Endothelial cell of umbilical vein (primary cell): Measurements from ENCODE around the gene TIAM1. TPM values are rescaled to one million over a fixed set of nuclear protein-coding genes. Genes with fewer than 3 reads are reported as not detected.

Source experiments
- BruUV-seq: library from RNA; stranded (reverse); fragments of 400-500 nt; replicated peaks from 2 replicates; lab custom pipeline; 2021; lab: Mats Ljungman, UMichigan
- CTCF ChIA-PET: fragments of 300-600, 350-600 bp; sonication (Branson Sonifier 250); formaldehyde crosslinking; loops from one replicate; lab custom pipeline; 2021; ENCODE audit warnings: antibody characterized with exemption, inconsistent platforms; lab: Charles Lee
- POLR2A ChIA-PET: fragments of 300-600, 350-600 bp; sonication (Branson Sonifier 250); formaldehyde crosslinking; loops from one replicate; lab custom pipeline; 2021; ENCODE audit warnings: antibody characterized with exemption, inconsistent platforms; lab: Charles Lee
- DNase-seq: peaks from one replicate; pipeline ENCODE4 v3.0.0-alpha.2; 2011; ENCODE audit warnings: low read depth, low spot score
- FAIRE-seq: peaks from 2 replicates; lab custom pipeline; 2011; peaks lifted over from hg19 to GRCh38; lab: Jason Lieb, UNC
- H2AFZ ChIP-seq: 2 replicates; pipeline ENCODE4 v1.6.0; 2012; ENCODE audit warnings: low read depth, low read length, control low read depth, inconsistent platforms
- H3K27ac ChIP-seq: 2 replicates; pipeline ENCODE4 v1.5.1; 2011; ENCODE audit warnings: low read depth, mild to moderate bottlenecking, control low read depth, low read length, moderate library complexity; ENCODE audit not compliant: insufficient read depth
- H3K27me3 ChIP-seq, 2 experiments: 2 replicates each; pipeline versions ENCODE4 v1.6.0 to v1.6.1; 2011; ENCODE audit warnings: low read length in 2 of 2, mixed read lengths in 1 of 2; ENCODE audit not compliant: control insufficient read depth in 2 of 2, insufficient read depth in 2 of 2
- H3K36me3 ChIP-seq, 2 experiments: 2 replicates in 1 of 2; 3 replicates in 1 of 2; pipeline ENCODE4 v1.5.1; 2011; ENCODE audit warnings: low read length in 2 of 2, mild to moderate bottlenecking in 1 of 2, moderate library complexity in 1 of 2; ENCODE audit not compliant: control insufficient read depth in 2 of 2, insufficient read depth in 2 of 2; ENCODE audit errors: extremely low read depth in 1 of 2
- H3K4me1 ChIP-seq: 3 replicates; pipeline ENCODE4 v1.5.1; 2011; ENCODE audit warnings: mild to moderate bottlenecking, low read length; ENCODE audit not compliant: control insufficient read depth, insufficient read depth; ENCODE audit errors: extremely low read depth
- H3K4me2 ChIP-seq: 2 replicates; pipeline ENCODE4 v1.6.1; 2011; ENCODE audit warnings: low read length, control low read depth, mixed read lengths; ENCODE audit not compliant: insufficient read depth
- H3K4me3 ChIP-seq, 3 experiments: fragments of 200-600 bp in 1 of 3; sonication (generic), shearing (Covaris generic) in 1 of 3; replicated peaks in 1 of 3; 2 replicates each; pipeline ENCODE4 v1.5.1; 2011 to 2016; ENCODE audit warnings: control low read depth in 3 of 3, low read length in 3 of 3, mild to moderate bottlenecking in 2 of 3, inconsistent platforms in 1 of 3, low read depth in 1 of 3, moderate library complexity in 1 of 3; ENCODE audit not compliant: insufficient read depth in 1 of 3
- H3K79me2 ChIP-seq: 2 replicates; pipeline ENCODE4 v1.6.0; 2012; ENCODE audit warnings: low read length, inconsistent platforms; ENCODE audit not compliant: control insufficient read depth, insufficient read depth
- H3K9ac ChIP-seq: replicated peaks from 2 replicates; pipeline ENCODE3; 2011; ENCODE audit warnings: low read length, control low read depth; ENCODE audit not compliant: insufficient read depth; ENCODE audit errors: extremely low read depth
- H3K9me1 ChIP-seq: replicated peaks from 3 replicates; pipeline ENCODE4 v1.6.0; 2011; ENCODE audit warnings: mild to moderate bottlenecking, low read length; ENCODE audit not compliant: control insufficient read depth, insufficient read depth; ENCODE audit errors: extremely low read depth
- H3K9me3 ChIP-seq: replicated peaks from 2 replicates; pipeline ENCODE4 v1.5.1; 2012; ENCODE audit warnings: low read length, inconsistent platforms; ENCODE audit not compliant: control insufficient read depth, insufficient read depth
- H4K20me1 ChIP-seq: replicated peaks from 2 replicates; pipeline ENCODE3; 2011; ENCODE audit warnings: mild to moderate bottlenecking, low read length; ENCODE audit not compliant: control insufficient read depth, insufficient read depth; ENCODE audit errors: extremely low read depth
- CTCF ChIP-seq, 2 donors: IDR thresholded peaks; 1 replicate in 1 of 2; 2 replicates in 1 of 2; pipeline ENCODE4 v1.5.1; 2011; ENCODE audit warnings: low read length in 2 of 2, mild to moderate bottlenecking in 2 of 2, moderate library complexity in 2 of 2, control low read depth in 1 of 2, inconsistent platforms in 1 of 2, low read depth in 1 of 2; ENCODE audit not compliant: insufficient read depth in 1 of 2; ENCODE audit errors: extremely low read depth in 1 of 2
- EZH2 ChIP-seq: IDR thresholded peaks from 2 replicates; pipeline ENCODE4 v1.6.1; 2012; ENCODE audit warnings: borderline replicate concordance, low read depth, mild to moderate bottlenecking, moderate library complexity, low read length, inconsistent platforms; ENCODE audit not compliant: severe bottlenecking
- FOS ChIP-seq: IDR thresholded peaks from 2 replicates; pipeline ENCODE4 v1.6.1; 2011; ENCODE audit warnings: mild to moderate bottlenecking, low read length, moderate library complexity, borderline replicate concordance; ENCODE audit not compliant: insufficient read depth
- GATA2 ChIP-seq: IDR thresholded peaks from 2 replicates; pipeline ENCODE4 v1.7.0; 2011; ENCODE audit warnings: low read depth, mild to moderate bottlenecking, moderate library complexity, mixed read lengths, low read length; ENCODE audit not compliant: insufficient read length, insufficient read depth
- JUN ChIP-seq: IDR thresholded peaks from 2 replicates; pipeline ENCODE4 v1.6.1; 2011; ENCODE audit warnings: borderline replicate concordance, low read depth; ENCODE audit not compliant: insufficient read length, insufficient read depth
- MAX ChIP-seq: IDR thresholded peaks from 2 replicates; pipeline ENCODE4 v1.6.1; 2011; ENCODE audit not compliant: insufficient read depth, insufficient read length
- MYC ChIP-seq: IDR thresholded peaks from one replicate; pipeline ENCODE4 v1.6.1; 2011; ENCODE audit warnings: mild to moderate bottlenecking, low read depth, low read length
- POLR2A ChIP-seq: IDR thresholded peaks from 2 replicates; pipeline ENCODE4 v1.6.1; 2012; ENCODE audit warnings: low read depth, mild to moderate bottlenecking, control low read depth, low read length
- POLR2AphosphoS5 ChIP-seq: IDR thresholded peaks from 2 replicates; pipeline ENCODE4 v1.6.1; 2012; ENCODE audit warnings: low read depth, mild to moderate bottlenecking, control low read depth, low read length, moderate library complexity; ENCODE audit not compliant: insufficient read depth
- dilution Hi-C: fragments of 300-500 bp; cut with MboI; formaldehyde crosslinking; loops from one replicate; pipeline ENCODE4 v1.15.0; 2019; ENCODE audit warnings: low sequenced_read_pairs; ENCODE audit not compliant: extremely low pct_ligation_motif_present
- intact Hi-C: fragments of 100-400 bp; cut with micrococcal nuclease; formaldehyde crosslinking; loops from one replicate; pipeline ENCODE4 v1.10.0; 2022
- polyA plus RNA-seq, 4 experiments: library from polyadenylated mRNA; depleted of rRNA in 3 of 4; stranded (reverse) in 3 of 4; unstranded in 1 of 4; fragments of >200 nt; gene quantifications; 2 replicates each; pipeline versions ENCODE4 v1.2.1 to v1.2.3, GENCODE V29; 2011 to 2012; ENCODE audit warnings: missing spikeins in 1 of 4
- total RNA-seq: library from RNA; stranded (reverse); gene quantifications from 2 replicates; pipeline ENCODE4 v1.2.3, GENCODE V29; 2021

TIAM1 gene
- total and polyA plus RNA-seq, 2 donors (not counting 3 experiments of a cell fraction or from before 2014, with no cell fraction given), result 0.21 to 0.86 TPM

- ChIA-PET CTCF (no interaction called here), POLR2A (no interaction called here)
- Histone ChIP-seq H3K9me1 (no peaks in the 10 kb centered on the region), H3K27me3 (no peaks in the 10 kb centered on the region), H4K20me1 (no peaks in the 10 kb centered on the region), H3K4me3 (no peak overlapping the region), H3K79me2 (no peaks in the 10 kb centered on the region), H2AFZ (no peak overlapping the region), H3K36me3 (no peaks in the 10 kb centered on the region), H3K4me1 (no peaks in the 10 kb centered on the region), H3K9ac (no peak overlapping the region), H3K4me2 (no peak overlapping the region), H3K9me3 (no peaks in the 10 kb centered on the region), H3K27ac (no peak overlapping the region)
- no peak for DNase-seq
- intact Hi-C loops, result no loop called here
- dilution Hi-C loops, result no loop called here
- TF ChIP-seq FOS (no peak), JUN (no peak), POLR2A (no peak), CTCF (IDR thresholded peaks at IDR 0.05; ENCODE audit: extremely low read depth in 1 of 2, insufficient read depth in 1 of 2, low read depth in 1 of 2, low read length in 2 of 2) (no peak), MYC (no peak), GATA2 (no peak)
- no peak for FAIRE-seq
- no TSS peak for BruUV-seq
These were observed 79.5 kb downstream of the TIAM1 start for GRCh38 chr21:31264574-31264973.

GRCh38 chr21:31262728-31263127, 81.3 kb downstream of the TIAM1 start:
- Histone ChIP-seq H3K9me1 (no peaks in the 10 kb centered on the region), H3K27ac (no peak overlapping the region), H3K9ac (no peak overlapping the region), H3K4me3 (no peak overlapping the region), H4K20me1 (no peaks in the 10 kb centered on the region), H2AFZ (no peak overlapping the region), H3K4me1 (no peaks in the 10 kb centered on the region), H3K36me3 (no peaks in the 10 kb centered on the region), H3K4me2 (no peak overlapping the region), H3K27me3 (no peaks in the 10 kb centered on the region), H3K79me2 (no peaks in the 10 kb centered on the region), H3K9me3 (no peaks in the 10 kb centered on the region)
- dilution Hi-C loops, result no loop called here
- FAIRE-seq, result no peak
- intact Hi-C loops, result no loop called here
- TF ChIP-seq JUN (no peak), EZH2 (no peak), CTCF (IDR thresholded peaks at IDR 0.05; ENCODE audit: extremely low read depth in 1 of 2, insufficient read depth in 1 of 2, low read depth in 1 of 2, low read length in 2 of 2) (no peak), MAX (no peak), POLR2A (no peak), MYC (no peak), POLR2AphosphoS5 (no peak), GATA2 (no peak), FOS (no peak)
- ChIA-PET CTCF (no interaction called here), POLR2A (no interaction called here)
- DNase-seq, result no peak
- no TSS peak for BruUV-seq
